ENCODE data around the gene KIR2DL4.

DNA sequence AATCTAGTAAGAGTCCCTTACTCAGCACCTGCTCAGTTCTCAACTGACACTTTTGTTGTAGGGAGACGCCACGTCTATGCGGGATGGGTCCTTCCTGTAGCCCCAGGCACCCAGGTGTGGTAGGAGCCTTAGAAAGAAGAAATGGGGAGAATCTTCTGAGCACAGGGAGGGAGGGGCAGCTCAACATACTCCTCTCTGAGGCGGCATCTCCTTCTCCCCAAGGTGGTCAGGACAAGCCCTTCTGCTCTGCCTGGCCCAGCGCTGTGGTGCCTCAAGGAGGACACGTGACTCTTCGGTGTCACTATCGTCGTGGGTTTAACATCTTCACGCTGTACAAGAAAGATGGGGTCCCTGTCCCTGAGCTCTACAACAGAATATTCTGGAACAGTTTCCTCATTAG, 1.2 kb downstream of the KIR2DL4 start:
- TF ChIP-seq CTCF (IDR thresholded peaks at IDR 0.05), result no peak
- TF ChIP-seq POLR2A (IDR thresholded peaks at IDR 0.05), result no peak
